Naive thymus-derived CD8-positive, alpha-beta T cell (primary cell): ENCODE results near the gene LRP11. TPM values are rescaled to one million over a fixed set of nuclear protein-coding genes. Genes with fewer than 3 reads are reported as not detected.

Experiments
- ATAC-seq, 2 donors: fragments of 150-1000 bp; cut with Tn5 transposase in 1 of 2; sonication (Bioruptor Pico), chemical (Tn5 transposase) in 1 of 2; 1 replicate in 1 of 2; 2 replicates in 1 of 2; pipeline ENCODE4 v1.10.0; 2021; ENCODE audit warnings: mild to moderate bottlenecking in 2 of 2, moderate library complexity in 2 of 2
- POLR2A ChIA-PET: fragments of 350-600 bp; sonication (Branson Sonifier 250); formaldehyde crosslinking; loops from one replicate; lab custom pipeline; 2021; ENCODE audit warnings: antibody characterized with exemption; lab: Charles Lee
- DNase-seq, 10 donors: peaks; one replicate each; pipeline versions ENCODE4 v3.0.0 to v3.0.0-alpha.2; 2020 to 2022
- H3K27ac Mint-ChIP-seq, 10 donors: one replicate each; pipeline ENCODE4 v1.8.0; 2020 to 2022; ENCODE audit warnings: mild to moderate bottlenecking in 10 of 10, mixed read lengths in 10 of 10, moderate library complexity in 4 of 10, inconsistent platforms in 1 of 10
- H3K27me3 Mint-ChIP-seq, 5 donors: one replicate each; pipeline ENCODE4 v1.8.0; 2021 to 2022; ENCODE audit warnings: mixed read lengths in 5 of 5
- H3K36me3 Mint-ChIP-seq, 3 donors: one replicate each; pipeline ENCODE4 v1.8.0; 2020 to 2022; ENCODE audit warnings: mixed read lengths in 3 of 3, mild to moderate bottlenecking in 2 of 3, inconsistent platforms in 1 of 3
- H3K4me1 Mint-ChIP-seq, 4 donors: one replicate each; pipeline ENCODE4 v1.8.0; 2021 to 2022; ENCODE audit warnings: mixed read lengths in 4 of 4
- H3K4me3 Mint-ChIP-seq, 10 donors: one replicate each; pipeline ENCODE4 v1.8.0; 2020 to 2022; ENCODE audit warnings: mild to moderate bottlenecking in 10 of 10, mixed read lengths in 10 of 10, moderate library complexity in 6 of 10, inconsistent platforms in 1 of 10
- H3K9me3 Mint-ChIP-seq, 9 donors: one replicate each; pipeline ENCODE4 v1.8.0; 2020 to 2022; ENCODE audit warnings: mixed read lengths in 9 of 9, mild to moderate bottlenecking in 3 of 9, inconsistent platforms in 1 of 9, moderate library complexity in 1 of 9
- polyA plus RNA-seq, 3 donors: library from polyadenylated mRNA; unstranded; fragments of 300-500 nt; fragmentation: Illumina TruSeq; gene quantifications; one replicate each; pipeline ENCODE4 v1.2.3, GENCODE V29; 2021
- total RNA-seq, 8 experiments: library from RNA in 2 of 8; stranded (reverse) in 2 of 8; gene quantifications; one replicate each; pipeline ENCODE4 v1.2.3 and lab custom pipeline; 2021 to 2026

Gene LRP11
- total and polyA plus RNA-seq, 5 experiments from 2014 or later = 0.33 to 1.8 (median 0.43) TPM

- Mint-ChIP-seq H3K4me3 (no peak overlapping the region), H3K27ac (no peak overlapping the region), H3K9me3 (no peaks in the 10 kb centered on the region), H3K36me3 (peaks cover 0 to 56% (median 10%) of the 10 kb centered on the region in 3 donors), H3K4me1 (peaks cover 0 to 2% (median 0%) of the 10 kb centered on the region in 4 donors), H3K27me3 (no peaks in the 10 kb centered on the region)
- POLR2A ChIA-PET = no interaction called here
- no peak for ATAC-seq
- DNase-seq = no peak
Observed at GRCh38 chr6:149781715-149782114, 82.4 kb downstream of the LRP11 start.

- no peaks in the 10 kb centered on the region for H3K27me3 Mint-ChIP-seq
- no peak overlapping the region for H3K4me3 Mint-ChIP-seq
- DNase-seq (no peak), ATAC-seq (no peak)
- peaks cover 0 to 73% (median 10%) of the 10 kb centered on the region in 3 donors for H3K36me3 Mint-ChIP-seq
- H3K4me1 Mint-ChIP-seq = peaks cover 0 to 2% (median 0%) of the 10 kb centered on the region in 4 donors
- H3K27ac Mint-ChIP-seq = no peak overlapping the region
- H3K9me3 Mint-ChIP-seq = no peaks in the 10 kb centered on the region
- POLR2A ChIA-PET = no interaction called here
Observed at GRCh38 chr6:149779644-149779963, 84.6 kb downstream of the LRP11 start.

DNA sequence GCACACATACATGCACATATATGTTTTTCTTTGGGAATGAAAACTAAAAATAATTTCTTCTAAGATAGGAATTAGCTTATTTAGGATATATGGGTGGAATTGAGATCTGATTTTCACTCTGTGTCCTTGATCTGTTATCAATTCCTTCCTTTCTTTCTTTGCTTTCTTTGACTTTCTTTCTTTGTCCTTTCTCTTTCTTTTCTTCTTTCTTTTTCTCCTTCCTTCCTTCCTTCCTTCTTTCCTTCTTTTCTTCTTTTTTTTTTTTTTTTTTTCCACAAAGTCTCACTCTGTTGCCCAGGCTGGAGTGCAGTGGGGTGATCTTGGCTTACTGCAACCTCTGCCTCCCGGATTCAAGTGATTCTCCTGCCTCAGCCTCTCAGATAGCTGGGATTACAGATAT lies 86.5 kb downstream of the LRP11 start:
- no peaks in the 10 kb centered on the region for H3K27me3 Mint-ChIP-seq
- H3K4me3 Mint-ChIP-seq = no peak overlapping the region
- no peaks in the 10 kb centered on the region for H3K4me1 Mint-ChIP-seq
- DNase-seq = no peak
- ATAC-seq = no peak
- peaks cover 0 to 70% (median 8%) of the 10 kb centered on the region in 3 donors for H3K36me3 Mint-ChIP-seq
- no peaks in the 10 kb centered on the region for H3K9me3 Mint-ChIP-seq
- POLR2A ChIA-PET = no interaction called here
- H3K27ac Mint-ChIP-seq = peak overlapping the region in 1 of 10 donors; percentile 34

- POLR2A ChIA-PET = no interaction called here
- DNase-seq = no peak
- H3K27ac Mint-ChIP-seq = no peak overlapping the region
Observed at GRCh38 chr6:149771925-149772324, 92.2 kb downstream of the LRP11 start.

DNA sequence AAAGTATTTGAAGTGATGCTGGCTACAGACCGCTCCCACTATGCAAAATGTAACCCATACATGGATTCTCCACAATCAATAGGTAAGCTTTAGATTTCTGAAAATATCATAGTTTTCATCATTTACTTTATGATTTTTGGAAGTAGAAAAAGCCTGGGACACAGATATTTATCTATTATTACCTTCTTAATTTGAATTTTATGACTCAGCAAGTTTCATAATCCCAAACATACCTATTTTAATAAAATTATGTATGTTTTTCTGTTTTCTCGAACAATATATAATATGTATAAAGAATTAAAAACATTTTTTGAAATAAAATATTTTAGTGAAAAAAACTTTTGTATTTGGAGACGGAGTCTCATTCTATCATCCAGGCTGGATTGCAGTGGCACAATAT lies 93.0 kb downstream of the LRP11 start:
- Mint-ChIP-seq H3K36me3 (peaks cover 6 to 72% (median 12%) of the 10 kb centered on the region in 3 donors), H3K4me3 (no peak overlapping the region), H3K9me3 (peaks cover 0 to 9% (median under 1%) of the 10 kb centered on the region in 9 donors), H3K4me1 (peaks cover 4 to 17% (median 8%) of the 10 kb centered on the region in 4 donors), H3K27me3 (no peaks in the 10 kb centered on the region), H3K27ac (peak overlapping the region in 1 of 10 donors; percentile 7)
- POLR2A ChIA-PET = interaction anchor here (0.6 kb wide), 1 partner anchor 20 kb away, joined by 4 read pairs; no protein-coding TSS in a partner anchor
- no peak for DNase-seq
- ATAC-seq = no peak

More at GRCh38 chr6:149771925-149772324, 92.2 kb downstream of the LRP11 start:
- Mint-ChIP-seq H3K36me3 (peaks cover 0 to 70% (median 5%) of the 10 kb centered on the region in 3 donors), H3K4me1 (peaks cover 1 to 12% (median 7%) of the 10 kb centered on the region in 4 donors), H3K4me3 (no peak overlapping the region), H3K9me3 (peaks cover 0 to 2% (median 0%) of the 10 kb centered on the region in 9 donors), H3K27me3 (no peaks in the 10 kb centered on the region)
- no peak for ATAC-seq

DNA sequence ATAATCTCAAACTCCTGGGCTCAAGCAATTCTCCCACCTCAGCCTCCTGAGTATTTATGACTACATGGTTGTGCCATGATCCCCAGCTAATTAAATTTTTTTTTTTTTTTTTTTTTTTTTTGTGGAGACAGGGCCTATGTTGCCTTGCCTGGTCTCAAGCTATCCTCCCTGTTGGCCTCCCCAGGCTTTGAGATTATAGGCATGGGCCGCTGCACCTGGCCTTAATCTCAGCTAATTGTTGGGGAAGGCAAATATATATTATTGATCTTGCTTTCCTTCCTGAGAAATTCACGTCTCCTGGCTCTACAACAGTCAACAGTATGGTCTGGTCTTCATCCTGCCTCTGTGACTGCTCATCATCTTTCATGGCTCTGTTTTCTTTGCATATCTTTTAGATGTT lies 94.5 kb downstream of the LRP11 start:
- Mint-ChIP-seq H3K27me3 (no peaks in the 10 kb centered on the region), H3K9me3 (peaks cover 0 to 16% (median 2%) of the 10 kb centered on the region in 9 donors), H3K4me3 (no peak overlapping the region), H3K4me1 (peaks cover 4 to 17% (median 10%) of the 10 kb centered on the region in 4 donors), H3K36me3 (peaks cover 10 to 63% (median 16%) of the 10 kb centered on the region in 3 donors), H3K27ac (peak overlapping the region in 2 of 10 donors; percentile 1 to 53)
- POLR2A ChIA-PET = interaction anchor here (0.7 kb wide), 1 partner anchor 13 kb away, joined by 5 read pairs; no protein-coding TSS in a partner anchor
- DNase-seq = no peak
- ATAC-seq = no peak

Other genes starting within 250 kb of the LRP11 start
- 10 to 100 TPM; 16.2 to 16.6 TPM for gene KATNA1, start 215.6 kb downstream of the LRP11 start, total RNA-seq
- gene KATNA1, start 215.6 kb downstream of the LRP11 start, polyA plus RNA-seq = 10 to 100 TPM; 17.3 to 24.9 (median 18.9) TPM
- 10 to 100 TPM; 45.1 to 55.7 TPM for gene LATS1, start 146.3 kb downstream of the LRP11 start, total RNA-seq
- gene LATS1, start 146.3 kb downstream of the LRP11 start, polyA plus RNA-seq = 10 to 100 TPM in 2 of 3 donors, 1 to 10 TPM in 1; 6.8 to 14.2 (median 14.1) TPM
- 10 to 100 TPM; 62.0 to 66.1 TPM for gene NUP43, start 117.8 kb downstream of the LRP11 start, total RNA-seq
- gene NUP43, start 117.8 kb downstream of the LRP11 start, polyA plus RNA-seq = 1 to 10 TPM; 2.4 to 6.3 (median 5.9) TPM
- gene PCMT1, start 114.6 kb downstream of the LRP11 start, total RNA-seq = 10 to 100 TPM; 53.4 to 54.8 TPM
- 100 to 1,000 TPM; 141 to 148 (median 145) TPM for gene PCMT1, start 114.6 kb downstream of the LRP11 start, polyA plus RNA-seq
- not detected for gene RAET1E, start 33.8 kb upstream of the LRP11 start, total RNA-seq
- gene RAET1E, start 33.8 kb upstream of the LRP11 start, polyA plus RNA-seq = not detected
- not detected for gene RAET1G, start 58.8 kb upstream of the LRP11 start, total RNA-seq
- gene RAET1G, start 58.8 kb upstream of the LRP11 start, polyA plus RNA-seq = not detected
- gene ULBP2, start 77.7 kb upstream of the LRP11 start, total RNA-seq = not detected
- under 1 TPM in 2 of 3 donors, not detected in 1; 0.37 to 0.41 TPM for gene ULBP2, start 77.7 kb upstream of the LRP11 start, polyA plus RNA-seq
- under 1 TPM in 1 of 2 experiments, not detected in 1; 0.16 TPM for gene ULBP1, start 99.6 kb upstream of the LRP11 start, total RNA-seq
- not detected for gene ULBP1, start 99.6 kb upstream of the LRP11 start, polyA plus RNA-seq
- not detected for gene RAET1L, start 161.2 kb upstream of the LRP11 start, total RNA-seq
- gene RAET1L, start 161.2 kb upstream of the LRP11 start, polyA plus RNA-seq = not detected
- gene ULBP3, start 204.8 kb upstream of the LRP11 start, total RNA-seq = under 1 TPM in 1 of 2 experiments, not detected in 1; 0.93 TPM
- 1 to 10 TPM in 1 of 3 donors, under 1 TPM in 1, not detected in 1; 0.40 to 1.3 TPM for gene ULBP3, start 204.8 kb upstream of the LRP11 start, polyA plus RNA-seq